Activated CD8-positive, alpha-beta memory T cell treated with anti-CD3 and anti-CD28 coated beads, Interleukin-2, amount 50 U/mL, for 1 hour (primary cell): ENCODE results near the gene SCGB1A1.
"Not testable (repeated sequence)": the region's sequence is repeated elsewhere in the genome, so short reads cannot be mapped to it uniquely, and the experiment has no call there.

Experiments used
- DNase-seq: peaks from one replicate; pipeline ENCODE4 v3.0.0-alpha.2; 2020; ENCODE audit errors: extremely low read depth

SCGB1A1 gene

GRCh38 chr11:62449912-62450311 lies 31.1 kb downstream of the SCGB1A1 start:
- DNase-seq = not testable (repeated sequence)

- DNase-seq = no peak
These were observed 31.9 kb downstream of the SCGB1A1 start for GRCh38 chr11:62450543-62451240.

GRCh38 chr11:62451241-62451621 lies 32.4 kb downstream of the SCGB1A1 start:
- DNase-seq = no peak

GRCh38 chr11:62452261-62452660 lies 33.4 kb downstream of the SCGB1A1 start:
- DNase-seq = no peak

GRCh38 chr11:62452839-62453468 lies 34.1 kb downstream of the SCGB1A1 start:
- no peak for DNase-seq

GRCh38 chr11:62456630-62457029 lies 37.8 kb downstream of the SCGB1A1 start:
- DNase-seq = no peak

- DNase-seq = no peak
These were observed 38.6 kb downstream of the SCGB1A1 start for GRCh38 chr11:62457478-62457877.

GRCh38 chr11:62458212-62459002 lies 39.6 kb downstream of the SCGB1A1 start:
- DNase-seq = no peak

GRCh38 chr11:62459080-62459479 lies 40.2 kb downstream of the SCGB1A1 start:
- no peak for DNase-seq

- DNase-seq = no peak
These were observed 43.1 kb downstream of the SCGB1A1 start for GRCh38 chr11:62461740-62462507.

- no peak for DNase-seq
These were observed 43.7 kb downstream of the SCGB1A1 start for GRCh38 chr11:62462508-62462892.

- no peak for DNase-seq
These were observed 44.3 kb downstream of the SCGB1A1 start for GRCh38 chr11:62463121-62463542.

- no peak for DNase-seq
These were observed 45.8 kb downstream of the SCGB1A1 start for GRCh38 chr11:62464655-62465054.

GRCh38 chr11:62466444-62466843 lies 47.6 kb downstream of the SCGB1A1 start:
- DNase-seq = no peak

- no peak for DNase-seq
These were observed 49.7 kb downstream of the SCGB1A1 start for GRCh38 chr11:62468577-62468976.

GRCh38 chr11:62471603-62472002 lies 52.8 kb downstream of the SCGB1A1 start:
- DNase-seq = no peak

- no peak for DNase-seq
These were observed 53.4 kb downstream of the SCGB1A1 start for GRCh38 chr11:62472063-62472884.
